ENCODE data around the gene SLC25A23. TPM values are rescaled to one million over a fixed set of nuclear protein-coding genes. Genes with fewer than 3 reads are reported as not detected.
"Not testable (repeated sequence)": the region's sequence is repeated elsewhere in the genome, so short reads cannot be mapped to it uniquely, and the experiment has no call there.

The SLC25A23 gene
- total RNA-seq, 1 experiment from 2014 or later: 25.9 TPM

DNA sequence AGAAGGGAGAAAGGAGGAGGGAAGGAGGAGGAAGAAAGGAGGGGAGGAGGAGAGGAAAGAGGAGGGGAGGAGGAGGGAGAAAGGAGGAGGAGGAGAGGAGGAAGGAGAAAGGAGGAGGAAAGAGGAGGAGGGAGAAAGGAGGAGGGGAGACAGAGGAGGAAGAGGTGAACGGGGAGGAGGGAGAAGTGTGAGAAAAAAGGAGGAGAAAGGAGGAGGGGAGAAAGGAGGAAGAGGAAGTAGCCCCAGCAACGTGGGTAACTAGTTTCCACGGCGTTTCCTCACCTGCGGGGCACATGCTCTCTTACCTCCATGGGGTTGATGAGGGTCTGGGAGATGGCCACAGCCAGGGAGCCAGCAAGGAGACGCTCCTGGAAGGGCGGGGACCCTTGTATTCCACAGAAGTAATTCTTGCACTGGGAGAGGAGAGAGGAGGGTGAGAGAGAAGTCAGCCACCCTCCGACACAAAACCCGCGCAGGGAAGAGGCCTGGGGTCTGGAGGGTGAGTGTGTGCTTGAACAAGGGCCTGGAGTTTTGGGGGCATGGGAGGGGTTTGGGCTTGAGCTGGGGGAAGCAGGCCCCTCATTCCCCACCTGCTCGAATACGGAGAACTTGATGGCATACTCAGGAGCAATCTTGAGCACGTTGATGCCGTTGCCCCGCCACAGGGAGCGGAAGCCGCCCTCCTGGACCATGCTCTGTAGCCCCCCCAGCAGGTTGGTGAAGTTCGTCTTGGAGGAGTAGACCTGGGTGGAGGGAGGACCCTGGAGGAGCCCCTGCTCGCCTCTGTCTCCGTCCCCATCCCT lies 30.0 kb downstream of the SLC25A23 start:
- Histone ChIP-seq H3K36me3 (replicated peaks; ENCODE audit: control insufficient read depth, insufficient read depth, low read length) (no peaks in the 10 kb centered on the region), H3K4me3 (ENCODE audit: insufficient read depth, low read depth, low read length) (no peak overlapping the region; the same call in 1 of the 2 replicates), H3K27me3 (ENCODE audit: control insufficient read depth, insufficient read depth, low read length) (peaks cover 8% of the 10 kb centered on the region; the same call in 1 of the 2 replicates)
- peak; percentile 56 for DNase-seq

DNA sequence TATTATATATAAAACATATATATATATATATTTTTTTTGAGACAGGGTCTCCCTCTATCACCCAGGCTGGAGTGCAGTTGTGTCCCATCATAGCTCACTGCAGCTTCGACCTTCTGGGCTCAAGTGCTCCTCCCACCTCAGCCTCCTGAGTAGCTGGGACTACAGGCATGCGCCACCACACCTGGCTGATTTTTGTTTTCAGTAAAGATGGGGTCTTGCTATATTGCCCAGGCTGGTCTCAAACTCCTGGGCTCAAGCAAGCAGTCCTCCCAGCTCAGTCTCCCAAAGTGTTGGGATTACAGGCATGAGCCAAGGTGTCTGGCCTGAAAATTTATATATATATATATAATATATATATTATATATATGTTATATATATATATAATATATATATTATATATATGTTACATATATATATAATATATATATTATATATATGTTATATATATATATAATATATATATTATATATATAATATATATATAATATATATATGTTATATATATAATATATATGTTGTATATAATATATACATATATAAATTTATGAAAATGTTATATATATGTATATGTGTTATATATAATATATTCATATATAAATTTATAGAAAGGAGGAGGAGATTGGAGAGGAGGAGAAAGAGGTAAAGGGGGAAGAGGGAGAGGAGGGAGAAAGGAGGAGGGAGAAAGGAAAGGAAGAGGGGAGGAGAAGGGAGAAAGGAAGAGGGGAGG lies 30.7 kb downstream of the SLC25A23 start:
- not testable (repeated sequence) for H3K27me3 ChIP-seq (ENCODE audit: control insufficient read depth, insufficient read depth, low read length); DNase-seq; H3K4me3 ChIP-seq (ENCODE audit: insufficient read depth, low read depth, low read length); H3K36me3 ChIP-seq (replicated peaks; ENCODE audit: control insufficient read depth, insufficient read depth, low read length)

DNA sequence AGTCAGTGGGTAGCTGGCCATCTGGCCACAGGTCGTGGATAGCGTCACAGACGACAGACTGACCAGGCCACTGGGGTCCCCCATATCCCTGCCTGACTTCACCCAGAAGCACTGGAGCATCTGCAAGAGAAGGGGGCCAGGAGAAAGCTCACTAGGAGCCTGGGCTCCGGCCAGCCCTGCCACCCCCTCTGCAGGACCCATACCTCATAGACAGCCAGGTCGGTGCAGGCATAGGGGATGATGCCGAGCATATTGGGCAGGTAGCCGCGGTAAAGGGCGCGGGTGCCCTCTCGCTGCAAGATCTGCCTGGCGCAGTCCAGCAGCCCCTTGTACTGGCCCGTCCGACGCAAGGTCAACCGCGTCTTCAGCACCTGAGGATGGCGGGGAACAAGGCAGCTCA lies 32.5 kb downstream of the SLC25A23 start:
- peaks cover 8% of the 10 kb centered on the region; the same call in 1 of the 2 replicates for H3K27me3 ChIP-seq (ENCODE audit: control insufficient read depth, insufficient read depth, low read length)
- no peak for DNase-seq
- H3K36me3 ChIP-seq (replicated peaks; ENCODE audit: control insufficient read depth, insufficient read depth, low read length): peaks cover 3% of the 10 kb centered on the region
- H3K4me3 ChIP-seq (ENCODE audit: insufficient read depth, low read depth, low read length): no peak overlapping the region

DNA sequence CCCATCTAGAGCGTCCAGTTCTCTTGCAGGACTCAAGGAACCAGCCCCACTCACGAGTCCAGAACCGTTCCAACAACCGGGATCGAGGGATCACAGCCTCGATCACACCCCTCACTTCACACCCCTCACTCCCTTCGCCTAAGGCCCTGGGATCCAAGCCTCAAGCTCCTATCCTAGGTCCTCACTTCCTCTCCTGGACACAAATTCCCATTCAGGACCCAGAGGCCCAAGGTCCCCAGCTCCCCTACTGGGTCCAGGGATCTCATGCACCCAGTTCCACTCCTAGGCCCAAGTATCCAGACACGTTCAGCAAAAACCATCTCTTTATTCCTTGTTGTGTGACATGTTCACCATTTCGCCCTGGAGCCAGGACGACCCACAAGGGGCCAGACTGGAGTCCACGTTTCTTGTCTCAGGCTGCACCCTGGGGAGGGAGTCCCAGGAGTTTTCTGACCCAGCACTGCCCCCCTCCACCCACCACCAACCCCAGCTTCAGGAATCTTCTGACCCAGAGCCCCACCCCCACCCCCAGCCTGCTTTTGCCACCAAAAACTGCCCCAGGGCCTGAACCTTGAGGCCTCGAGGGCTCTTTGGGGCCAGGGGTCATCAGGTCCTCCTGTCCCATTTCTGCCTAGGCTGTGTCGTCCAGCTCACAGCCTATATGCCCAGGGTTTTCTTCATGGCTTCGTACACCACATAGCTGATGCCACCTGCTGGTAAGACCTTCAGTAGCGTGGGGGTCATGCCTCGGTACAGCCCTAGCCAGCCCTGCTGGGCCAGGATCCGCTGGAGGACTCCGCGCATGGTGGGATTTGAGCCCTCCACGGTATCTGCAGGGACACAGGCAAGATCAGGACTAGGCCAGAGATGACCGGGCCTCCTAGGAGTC lies 33.6 kb downstream of the SLC25A23 start:
- Histone ChIP-seq H3K4me3 (ENCODE audit: insufficient read depth, low read depth, low read length) (no peak overlapping the region; the same call in 1 of the 2 replicates), H3K36me3 (replicated peaks; ENCODE audit: control insufficient read depth, insufficient read depth, low read length) (peaks cover 12% of the 10 kb centered on the region), H3K27me3 (ENCODE audit: control insufficient read depth, insufficient read depth, low read length) (peaks cover 8% of the 10 kb centered on the region; the same call in 1 of the 2 replicates)
- peak; percentile 26 for DNase-seq

DNA sequence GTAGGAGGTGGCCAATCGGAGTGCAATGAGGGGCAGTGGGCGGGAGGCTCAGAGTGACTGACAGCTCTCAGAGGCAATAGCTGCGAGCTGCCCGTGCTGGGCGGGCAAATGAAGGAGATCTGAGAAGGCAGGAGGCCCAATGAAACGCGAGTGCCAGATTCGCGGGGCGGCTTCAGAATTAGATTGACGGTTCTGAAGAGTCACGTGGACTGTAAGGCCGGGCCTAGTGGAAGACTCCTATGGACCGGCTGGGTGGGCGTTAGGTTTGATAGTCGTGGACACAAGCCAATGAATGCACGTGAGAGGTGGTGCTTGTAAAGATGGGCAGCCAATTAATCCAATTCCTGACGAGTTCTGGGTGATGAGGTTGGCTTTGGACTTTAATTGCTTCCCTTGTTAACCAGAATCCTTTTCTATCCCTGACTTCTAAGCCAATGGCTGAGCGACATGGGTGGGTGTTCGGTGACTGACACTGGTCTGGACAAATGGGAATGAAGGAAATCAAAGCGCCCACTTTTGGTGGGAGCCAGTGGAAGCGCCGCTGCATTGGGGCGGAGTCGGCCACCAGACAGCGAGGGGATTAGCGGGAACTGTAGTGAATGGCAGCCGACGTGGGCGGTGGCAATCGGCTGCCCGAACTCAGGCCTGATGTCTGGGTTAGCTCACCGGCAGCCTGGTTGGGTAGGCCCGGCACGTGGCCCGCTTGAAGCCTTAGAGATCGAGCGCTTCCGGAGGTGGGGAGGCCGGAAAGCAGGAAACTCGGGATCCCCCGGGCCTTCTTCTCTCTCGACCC lies 34.5 kb downstream of the SLC25A23 start:
- Histone ChIP-seq H3K4me3 (ENCODE audit: insufficient read depth, low read depth, low read length) (no peak overlapping the region; the same call in 1 of the 2 replicates), H3K27me3 (ENCODE audit: control insufficient read depth, insufficient read depth, low read length) (peaks cover 7% of the 10 kb centered on the region; the same call in 1 of the 2 replicates), H3K36me3 (replicated peaks; ENCODE audit: control insufficient read depth, insufficient read depth, low read length) (peaks cover 19% of the 10 kb centered on the region)
- peak; percentile 92 for DNase-seq

DNA sequence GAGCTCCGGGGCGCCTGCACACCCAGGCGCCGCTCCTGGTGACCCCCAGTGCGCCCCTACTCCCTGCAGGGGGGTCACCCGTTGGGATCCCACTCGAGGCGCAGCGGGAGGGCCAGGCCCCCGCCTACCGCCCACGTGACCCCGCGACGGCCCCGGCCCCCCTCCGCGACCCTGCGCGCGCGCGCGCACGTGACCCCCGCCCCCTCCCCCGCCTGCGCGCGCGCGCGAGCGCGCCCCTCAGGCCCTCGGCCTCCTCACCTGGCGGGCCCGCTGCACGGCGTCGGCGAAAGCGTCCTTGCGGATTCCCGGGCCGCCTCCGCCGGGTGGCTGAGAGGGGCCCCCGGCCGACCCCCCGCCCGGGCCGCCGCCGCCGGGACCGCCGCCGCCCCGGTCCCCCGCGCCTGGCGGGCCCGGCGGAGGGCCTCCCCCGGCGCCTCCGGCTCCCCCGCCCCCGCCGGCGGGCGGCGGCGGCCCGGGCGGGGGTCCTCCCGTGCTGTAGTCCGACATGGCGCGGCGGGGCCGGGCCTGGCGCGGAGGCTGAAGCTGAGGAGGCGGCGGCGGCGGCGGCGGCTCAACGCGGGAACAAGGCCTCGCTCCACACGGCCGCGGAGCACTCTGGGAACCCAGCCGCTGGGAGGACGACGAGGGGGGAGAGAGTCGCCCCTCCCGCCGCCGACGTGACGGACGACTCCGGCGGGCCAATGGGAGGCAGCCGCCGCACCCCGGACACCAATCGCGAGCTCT lies 35.2 kb downstream of the SLC25A23 start, which contains the start of gene KHSRP:
KHSRP (minus strand) TSS at position 617 of the 744 bp plus-strand sequence; CDS start at position 507, 110 bp downstream.
- H3K4me3 ChIP-seq (ENCODE audit: insufficient read depth, low read depth, low read length): peak within 1 kb of the TSS; percentile 92
- peaks cover 26% of the 10 kb centered on the region for H3K36me3 ChIP-seq (replicated peaks; ENCODE audit: control insufficient read depth, insufficient read depth, low read length)
- DNase-seq: peak; percentile 99
- no peaks in the 10 kb centered on the region; the same call in 1 of the 2 replicates for H3K27me3 ChIP-seq (ENCODE audit: control insufficient read depth, insufficient read depth, low read length)

DNA sequence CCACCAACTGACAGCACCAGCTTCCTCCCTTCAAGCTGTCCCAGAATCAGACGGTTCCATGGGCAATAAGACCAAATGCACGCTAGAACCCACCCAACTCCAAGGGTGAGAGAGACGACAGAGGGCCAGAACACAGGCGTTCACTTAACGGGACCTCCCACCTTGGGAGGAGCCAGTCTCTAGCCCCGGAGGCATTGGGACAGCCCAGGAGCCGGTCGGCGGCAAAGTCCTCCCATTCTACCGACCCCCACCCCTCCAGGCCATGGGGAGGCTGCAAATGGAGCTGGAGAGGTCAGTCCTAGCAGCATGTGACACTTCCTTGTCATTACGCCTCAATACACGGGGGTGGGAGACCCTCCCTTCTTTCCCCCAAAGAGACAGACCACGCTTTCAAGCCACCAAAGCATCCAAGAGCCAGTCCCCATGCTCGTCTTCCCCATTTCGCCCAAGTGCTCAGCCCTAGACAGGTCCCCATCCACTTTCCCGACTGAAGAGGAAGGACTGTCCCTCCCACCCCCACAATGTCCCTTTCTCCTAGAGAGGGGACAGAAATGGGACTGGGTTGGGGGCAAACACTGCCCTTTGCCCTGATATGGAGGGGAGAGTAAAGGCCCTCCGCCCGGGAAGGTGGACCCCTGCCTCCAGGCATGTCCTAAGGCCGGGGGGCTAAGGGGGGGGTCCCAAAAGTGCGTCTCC lies 35.9 kb downstream of the SLC25A23 start:
- H3K36me3 ChIP-seq (replicated peaks; ENCODE audit: control insufficient read depth, insufficient read depth, low read length): peaks cover 32% of the 10 kb centered on the region
- DNase-seq: peak; percentile 83
- H3K4me3 ChIP-seq (ENCODE audit: insufficient read depth, low read depth, low read length): peak overlapping the region; percentile 92
- no peaks in the 10 kb centered on the region for H3K27me3 ChIP-seq (ENCODE audit: control insufficient read depth, insufficient read depth, low read length)

DNA sequence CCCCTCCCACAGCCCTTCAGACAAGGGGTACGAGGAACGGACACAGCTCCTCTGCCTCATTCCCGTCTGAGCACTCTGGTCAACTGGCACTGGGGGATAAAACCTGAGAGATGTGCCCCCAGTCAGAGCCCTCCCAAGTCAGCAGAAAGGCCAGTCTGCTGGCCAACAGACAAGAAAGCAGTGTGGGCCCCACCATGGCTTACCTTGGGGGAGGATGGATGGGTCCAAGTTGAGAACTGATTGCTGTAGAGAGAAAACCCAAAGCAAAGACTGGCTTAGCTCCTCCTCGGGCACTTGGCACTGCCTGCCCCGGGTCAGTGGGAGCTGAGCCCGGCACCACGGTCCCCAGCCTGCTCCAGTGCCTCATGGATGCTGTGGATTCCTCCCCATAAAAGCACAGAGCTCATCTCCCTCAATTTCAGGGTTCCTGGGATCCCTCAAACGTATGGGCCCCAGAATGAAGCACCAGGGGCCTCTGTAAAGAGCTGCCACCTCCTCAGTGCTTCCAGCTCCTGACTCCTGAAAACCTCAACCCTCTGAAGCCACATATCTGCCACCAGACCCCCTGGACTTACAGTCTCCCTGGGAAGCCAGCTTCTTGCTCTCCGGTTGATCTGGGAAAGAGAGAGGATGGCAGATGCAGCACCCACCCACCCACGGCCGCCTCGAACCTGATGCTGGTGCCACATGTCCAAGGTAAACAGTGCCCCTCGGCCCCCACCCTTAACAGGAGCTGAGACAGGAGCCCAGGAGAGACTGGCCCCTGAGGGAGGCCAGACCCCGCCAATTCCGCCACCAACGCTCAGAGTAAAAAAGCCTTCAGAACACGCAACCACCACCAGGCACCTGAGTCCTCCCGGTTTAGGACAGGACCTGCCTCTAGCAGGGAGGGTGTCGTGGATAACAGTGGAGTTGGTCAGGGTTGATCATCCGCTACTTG lies 38.2 kb downstream of the SLC25A23 start:
- H3K36me3 ChIP-seq (replicated peaks; ENCODE audit: control insufficient read depth, insufficient read depth, low read length): peaks cover 47% of the 10 kb centered on the region
- no peak for DNase-seq
- no peaks in the 10 kb centered on the region for H3K27me3 ChIP-seq (ENCODE audit: control insufficient read depth, insufficient read depth, low read length)
- H3K4me3 ChIP-seq (ENCODE audit: insufficient read depth, low read depth, low read length): no peak overlapping the region

DNA sequence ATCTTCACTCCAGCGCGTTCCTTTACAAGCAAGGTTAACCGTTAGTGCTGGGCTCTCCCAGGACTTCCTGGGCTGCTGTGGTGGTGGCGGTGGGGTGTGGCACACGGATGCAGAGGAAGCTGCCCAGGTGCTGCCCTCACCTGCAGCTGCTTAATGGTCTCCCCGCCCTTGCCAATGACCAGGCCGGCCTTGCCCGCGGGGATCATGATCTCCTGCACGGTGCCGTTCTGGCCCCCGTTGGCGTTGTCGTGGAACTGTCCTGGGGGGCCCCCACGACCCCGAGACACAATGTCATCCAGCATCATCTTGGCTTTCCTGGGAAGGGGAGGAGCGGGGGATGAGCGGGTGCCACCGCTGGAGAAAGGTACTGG lies 41.0 kb downstream of the SLC25A23 start:
- peaks cover 56% of the 10 kb centered on the region for H3K36me3 ChIP-seq (replicated peaks; ENCODE audit: control insufficient read depth, insufficient read depth, low read length)
- DNase-seq: no peak
- no peak overlapping the region for H3K4me3 ChIP-seq (ENCODE audit: insufficient read depth, low read depth, low read length)
- H3K27me3 ChIP-seq (ENCODE audit: control insufficient read depth, insufficient read depth, low read length): no peaks in the 10 kb centered on the region

DNA sequence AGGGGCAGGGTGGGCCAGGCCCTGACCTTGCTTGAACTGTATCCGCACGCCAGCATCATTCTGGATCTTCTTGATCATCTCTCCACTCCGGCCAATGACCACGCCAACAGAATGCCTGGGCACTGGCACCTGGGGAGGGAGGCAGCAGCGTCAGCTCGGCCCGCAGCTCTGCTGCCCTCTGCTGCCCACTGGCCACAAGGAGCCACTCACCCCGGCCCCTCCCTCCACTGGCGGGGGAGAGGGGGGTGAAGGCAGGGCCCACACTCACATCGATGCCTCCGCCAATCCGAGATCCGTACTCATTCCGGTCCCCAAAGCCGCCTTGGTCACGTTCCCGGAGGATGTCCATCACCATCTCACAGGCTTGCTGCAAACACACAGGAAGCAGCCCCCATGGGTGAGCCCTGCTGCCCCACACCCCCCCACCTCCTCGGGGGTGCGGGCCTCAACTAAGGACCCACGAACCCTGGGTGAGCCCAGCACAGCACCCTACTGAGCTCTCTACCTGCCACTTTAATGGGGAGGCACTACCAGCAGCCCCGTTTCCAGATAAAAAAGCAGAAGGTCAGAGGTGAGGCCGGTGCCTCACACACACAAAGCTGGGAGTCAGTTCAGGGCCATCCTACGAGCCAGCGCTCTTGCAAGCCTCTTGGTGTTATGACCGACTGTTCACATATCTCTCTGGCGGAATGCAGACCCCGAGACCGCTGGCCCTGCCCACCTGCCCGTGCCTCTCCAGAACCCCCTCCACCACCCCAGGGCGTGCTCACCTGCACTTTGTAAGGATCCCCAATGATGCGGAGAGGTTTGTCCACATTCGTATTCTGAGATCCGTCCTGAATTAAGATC lies 41.7 kb downstream of the SLC25A23 start:
- DNase-seq: peak; percentile 90
- Histone ChIP-seq H3K27me3 (ENCODE audit: control insufficient read depth, insufficient read depth, low read length) (no peaks in the 10 kb centered on the region), H3K36me3 (replicated peaks; ENCODE audit: control insufficient read depth, insufficient read depth, low read length) (peaks cover 56% of the 10 kb centered on the region), H3K4me3 (ENCODE audit: insufficient read depth, low read depth, low read length) (no peak overlapping the region)

DNA sequence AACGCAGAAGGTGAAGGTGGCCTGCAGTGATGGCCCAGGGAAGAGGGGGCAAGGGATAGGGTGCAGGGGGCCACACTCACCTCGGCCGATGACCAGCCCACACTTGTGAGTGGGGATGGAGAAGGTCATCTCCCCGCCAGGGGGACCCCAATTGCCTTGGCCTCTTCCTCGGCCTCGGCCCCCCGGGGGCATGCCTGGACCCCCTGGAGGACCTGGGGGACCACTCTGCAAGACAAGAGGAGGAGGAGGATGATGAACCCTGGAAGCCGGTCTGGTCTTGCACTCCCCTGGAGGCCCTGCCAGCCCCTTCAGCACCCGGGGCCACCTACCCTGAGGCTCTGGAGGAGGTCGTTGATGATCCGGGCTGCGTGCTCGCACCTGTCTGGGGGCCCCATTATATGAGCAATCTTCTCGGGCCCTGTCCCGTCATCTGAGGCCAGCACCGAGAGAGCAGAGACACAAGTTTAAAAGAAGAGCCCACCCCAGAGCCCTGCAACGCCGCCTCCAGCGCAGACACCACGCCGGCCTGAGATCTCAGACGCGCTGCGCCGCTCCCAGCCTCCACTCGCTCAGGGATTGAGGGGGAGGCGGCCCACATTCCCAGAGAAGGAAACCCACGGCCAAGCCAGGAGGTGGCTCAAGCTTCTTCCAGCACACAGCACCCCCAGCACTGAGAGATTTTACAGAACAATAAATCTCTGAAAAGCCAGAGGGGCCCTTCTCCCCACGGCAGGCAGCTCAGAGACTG lies 42.8 kb downstream of the SLC25A23 start:
- H3K4me3 ChIP-seq (ENCODE audit: insufficient read depth, low read depth, low read length): no peak overlapping the region
- DNase-seq: peak; percentile 51
- H3K27me3 ChIP-seq (ENCODE audit: control insufficient read depth, insufficient read depth, low read length): no peaks in the 10 kb centered on the region
- peaks cover 49% of the 10 kb centered on the region for H3K36me3 ChIP-seq (replicated peaks; ENCODE audit: control insufficient read depth, insufficient read depth, low read length)

All from H7 (cell line).